GOT3 (cell line): ENCODE results near the gene BPTF.
"Not testable (repeated sequence)": the region's sequence is repeated elsewhere in the genome, so short reads cannot be mapped to it uniquely, and the experiment has no call there.

Experiments
- DNase-seq: peaks from one replicate; lab custom pipeline; 2025; ENCODE audit warnings: mixed read lengths; lab: John Stamatoyannopoulos, UW

The BPTF gene

DNA sequence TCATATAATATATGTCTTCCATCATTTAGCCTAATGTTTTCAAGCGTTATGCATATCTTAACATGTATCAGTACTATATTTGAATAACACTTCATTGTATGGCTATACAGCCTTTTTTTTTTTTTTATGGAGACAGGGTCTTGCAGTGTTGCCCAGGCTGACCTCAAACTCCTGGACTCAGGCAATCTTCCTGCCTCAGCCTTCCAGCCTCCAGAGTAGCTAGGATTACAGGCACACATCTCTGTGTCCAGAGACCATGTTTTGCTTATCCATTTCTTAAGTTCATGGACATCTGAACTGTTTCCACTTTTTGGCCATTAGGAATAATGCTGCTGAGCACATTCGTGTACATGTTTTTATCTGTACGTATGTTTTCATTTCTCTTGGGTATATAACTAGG, 7.8 kb downstream of the BPTF start:
- DNase-seq, result no peak

GRCh38 chr17:67833946-67834631, 8.8 kb downstream of the BPTF start:
- DNase-seq, result no peak

- no peak for DNase-seq
Measured at GRCh38 chr17:67834634-67835033, 9.3 kb downstream of the BPTF start.

GRCh38 chr17:67836205-67836987, 11.1 kb downstream of the BPTF start:
- DNase-seq, result no peak

- no peak for DNase-seq
Measured at GRCh38 chr17:67837965-67838364, 12.7 kb downstream of the BPTF start.

DNA sequence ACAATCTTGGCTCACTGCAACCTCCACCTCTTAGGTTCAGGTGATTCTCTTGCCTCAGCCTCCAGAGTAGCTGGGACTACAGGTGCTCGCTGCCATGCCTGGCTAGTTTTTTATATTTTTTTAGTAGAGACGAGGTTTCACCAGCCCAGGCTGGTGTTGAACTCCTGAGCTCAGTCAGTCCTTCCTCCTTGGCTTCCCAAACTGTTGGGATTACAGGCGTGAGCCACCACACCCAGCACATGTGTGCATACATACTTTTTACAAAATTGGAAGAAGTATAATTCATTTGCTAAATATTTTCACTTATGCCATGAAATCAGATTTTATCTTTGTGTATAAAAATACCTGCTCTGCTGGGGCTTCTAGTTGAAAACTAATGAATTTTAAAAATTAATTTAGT, 13.2 kb downstream of the BPTF start:
- DNase-seq, result no peak

DNA sequence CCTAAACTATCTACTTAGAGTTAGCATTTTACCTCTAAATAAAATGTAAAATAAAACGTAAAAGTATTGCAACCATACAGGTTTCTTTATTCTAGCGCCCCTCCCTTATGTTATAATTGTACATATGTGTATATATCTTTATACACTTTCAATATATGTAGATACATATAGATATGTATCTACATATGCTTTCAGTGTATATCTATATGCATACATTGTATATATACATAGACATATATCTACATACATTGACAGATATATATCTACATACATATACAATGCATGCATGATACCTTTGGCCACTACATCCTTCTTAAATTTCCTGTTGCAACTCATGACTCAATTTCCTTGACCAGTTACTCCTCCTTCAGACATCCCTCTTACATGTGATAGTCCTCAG, 16.7 kb downstream of the BPTF start:
- DNase-seq, result no peak

DNA sequence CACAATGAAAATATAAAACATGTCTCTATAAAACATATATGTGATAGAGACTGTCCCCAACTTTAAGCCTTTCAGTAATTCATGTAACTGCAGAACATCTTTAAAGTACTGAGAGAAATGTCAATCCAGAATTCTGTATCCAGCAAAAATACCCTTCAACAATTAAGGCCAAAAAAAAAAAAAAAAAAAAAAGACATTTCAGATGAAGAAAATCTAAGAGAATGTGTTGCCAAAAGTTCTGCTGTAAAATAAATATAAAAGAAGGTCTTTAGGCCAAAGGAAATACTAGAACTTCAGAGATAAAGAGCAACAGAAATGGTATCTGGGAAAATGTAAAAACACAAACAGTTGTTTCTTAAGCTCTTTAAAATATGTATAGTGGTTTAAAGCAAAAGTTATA, 17.3 kb downstream of the BPTF start:
- no peak for DNase-seq

DNA sequence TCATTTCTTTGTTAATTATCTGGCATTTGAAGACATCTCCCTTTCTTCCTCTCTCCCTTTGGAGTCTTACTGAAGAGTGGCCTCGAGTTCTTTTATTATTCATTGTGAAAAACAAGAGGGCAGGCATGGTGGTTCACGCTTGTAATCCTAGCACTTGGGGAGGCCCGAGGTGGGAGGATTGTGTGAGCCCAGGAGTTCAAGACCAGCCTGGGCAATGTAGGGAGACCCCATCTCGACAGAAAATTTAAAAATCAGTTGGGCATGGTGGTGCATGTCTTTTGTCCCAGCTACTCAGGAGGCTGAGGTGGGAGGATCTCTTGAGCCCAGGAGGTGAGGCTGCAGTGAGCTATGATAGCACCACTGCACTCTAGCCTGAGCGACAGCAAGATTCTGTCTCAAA, 20.1 kb downstream of the BPTF start:
- DNase-seq, result no peak

GRCh38 chr17:67848189-67848588, 22.9 kb downstream of the BPTF start:
- not testable (repeated sequence) for DNase-seq

- not testable (repeated sequence) for DNase-seq
Measured at GRCh38 chr17:67848846-67849245, 23.5 kb downstream of the BPTF start.

GRCh38 chr17:67850991-67851631, 25.8 kb downstream of the BPTF start:
- DNase-seq, result no peak

- no peak for DNase-seq
Measured at GRCh38 chr17:67853703-67854102, 28.4 kb downstream of the BPTF start.

DNA sequence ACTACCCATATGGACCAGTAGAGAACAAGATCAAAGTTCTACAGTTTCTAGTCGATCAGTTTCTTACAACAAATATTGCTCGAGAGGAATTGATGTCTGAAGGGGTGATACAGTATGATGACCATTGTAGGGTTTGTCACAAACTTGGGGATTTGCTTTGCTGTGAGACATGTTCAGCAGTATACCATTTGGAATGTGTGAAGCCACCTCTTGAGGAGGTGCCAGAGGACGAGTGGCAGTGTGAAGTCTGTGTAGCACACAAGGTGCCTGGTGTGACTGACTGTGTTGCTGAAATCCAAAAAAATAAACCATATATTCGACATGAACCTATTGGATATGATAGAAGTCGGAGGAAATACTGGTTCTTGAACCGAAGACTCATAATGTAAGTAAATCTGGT, 29.1 kb downstream of the BPTF start:
- DNase-seq, result no peak

GRCh38 chr17:67855504-67856324, 30.4 kb downstream of the BPTF start:
- no peak for DNase-seq

DNA sequence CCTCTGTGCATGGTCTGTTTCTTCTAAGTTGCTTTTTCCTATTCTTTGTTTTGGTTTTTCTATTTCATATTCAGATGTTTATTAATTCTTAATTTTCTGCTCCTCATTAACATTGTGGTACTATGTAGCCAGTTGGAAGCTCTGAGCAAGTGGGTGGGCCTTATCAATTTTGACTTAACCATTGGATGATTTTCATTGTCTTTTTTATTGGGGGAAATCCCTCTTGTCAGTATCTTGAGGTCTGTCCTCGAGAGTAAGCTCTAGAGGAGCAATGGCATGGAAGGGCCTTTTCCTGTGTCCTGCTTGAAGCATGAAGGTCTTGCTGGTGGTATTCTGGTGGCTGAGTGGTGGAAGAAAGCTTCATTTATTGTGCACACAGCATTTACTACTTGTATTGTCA, 31.1 kb downstream of the BPTF start:
- not testable (repeated sequence) for DNase-seq

DNA sequence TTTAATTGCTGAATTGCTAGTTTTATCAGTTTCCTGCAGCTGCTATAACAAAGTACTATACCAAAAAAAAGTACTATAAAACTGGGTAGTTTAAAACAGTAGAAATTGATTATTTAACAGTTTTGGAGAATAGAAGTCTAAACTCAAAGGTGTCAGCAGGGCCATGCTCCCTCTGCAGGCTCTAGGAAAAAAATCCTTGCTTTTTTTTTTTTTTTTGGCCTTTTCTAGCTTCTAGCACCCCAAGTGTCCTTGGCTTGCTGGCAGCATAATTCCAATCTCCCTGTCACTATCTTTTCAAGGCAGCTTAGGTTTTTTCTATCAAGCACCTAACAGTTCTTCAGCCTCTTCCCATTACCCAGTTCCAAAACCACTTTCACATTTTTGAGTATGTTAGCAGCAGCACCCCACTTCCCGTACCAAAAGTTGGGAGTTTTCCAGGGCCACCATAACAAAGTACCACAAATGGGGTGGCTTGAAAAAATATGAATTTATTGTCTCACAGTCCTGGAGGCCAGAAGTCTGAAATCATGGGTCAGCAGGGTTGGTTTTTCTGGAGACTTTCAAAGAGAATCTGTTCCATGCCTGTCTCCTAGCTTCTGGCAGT, 37.4 kb downstream of the BPTF start:
- DNase-seq, result no peak

DNA sequence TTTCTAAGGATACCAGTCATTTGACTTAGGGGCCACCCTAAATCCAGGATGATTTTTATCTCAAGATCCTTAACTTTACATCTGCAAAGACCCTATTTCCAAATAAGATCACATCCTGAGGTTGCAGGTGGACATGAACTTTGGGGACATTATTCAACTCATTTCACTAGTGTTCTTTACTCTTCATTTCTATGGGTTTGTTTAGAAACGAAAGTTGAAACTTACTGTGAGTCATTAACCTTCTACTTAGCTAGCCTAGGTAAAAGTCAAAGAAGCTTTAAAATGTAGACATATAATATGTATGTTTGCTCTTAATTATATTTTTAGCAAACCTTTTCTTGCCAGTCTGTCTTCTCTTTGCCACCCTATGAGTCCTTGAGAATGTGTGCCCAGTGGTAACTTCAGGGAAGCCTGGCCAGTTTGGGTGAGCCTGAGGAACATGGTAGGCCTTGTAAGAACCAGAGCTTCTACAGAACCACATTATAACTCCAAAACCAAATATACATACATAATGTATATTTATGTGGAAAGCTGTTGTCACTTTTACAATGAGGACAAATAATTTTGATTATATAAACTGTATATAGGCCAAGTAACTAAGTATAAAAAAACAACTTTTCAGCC, 38.4 kb downstream of the BPTF start:
- DNase-seq, result no peak

- DNase-seq, result no peak
Measured at GRCh38 chr17:67865438-67865837, 40.1 kb downstream of the BPTF start.

- no peak for DNase-seq
Measured at GRCh38 chr17:67867591-67867990, 42.3 kb downstream of the BPTF start.

DNA sequence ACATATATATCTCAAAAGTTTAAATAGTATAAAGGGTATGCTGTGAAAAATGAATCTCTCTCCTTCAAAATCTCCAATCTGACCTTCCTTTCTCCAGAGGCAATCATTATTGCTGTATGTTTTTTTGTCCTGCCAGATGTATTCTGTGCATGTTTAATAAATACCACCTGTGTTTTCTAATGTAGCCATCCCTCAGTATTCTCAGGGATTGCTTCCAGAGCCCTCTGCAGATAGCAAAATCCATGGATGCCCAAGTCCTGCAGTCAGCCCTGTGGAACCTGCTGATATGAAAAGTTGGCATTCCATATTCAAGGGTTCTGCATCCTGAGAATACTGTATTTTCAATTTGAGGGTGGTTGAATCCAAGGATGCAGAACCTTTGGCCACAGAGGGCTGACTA, 42.9 kb downstream of the BPTF start:
- no peak for DNase-seq
